Panc1 (cell line): Measurements from ENCODE around the gene GLI3. TPM values are rescaled to one million over a fixed set of nuclear protein-coding genes. Genes with fewer than 3 reads are reported as not detected.

Experiments used
- ATAC-seq: fragments of 200-7000 bp; cut with Tn5 transposase; 2 replicates; pipeline ENCODE4 v1.9.1; 2020; ENCODE audit warnings: mild to moderate bottlenecking, moderate library complexity
- BruUV-seq: library from RNA; stranded (reverse); fragments of 400-500 nt; replicated peaks from 2 replicates; lab custom pipeline; 2021; lab: Mats Ljungman, UMichigan
- CTCF ChIA-PET: fragments of 300-600 bp; sonication (Branson Sonifier 250); formaldehyde crosslinking; loops from one replicate; lab custom pipeline; 2022; ENCODE audit warnings: antibody characterized with exemption; lab: Charles Lee
- POLR2A ChIA-PET: fragments of 300-600 bp; sonication (Branson Sonifier 250); formaldehyde crosslinking; loops from one replicate; lab custom pipeline; 2022; ENCODE audit warnings: antibody characterized with exemption; lab: Charles Lee
- DNase-seq: peaks from one replicate; pipeline ENCODE4 v3.0.0-alpha.2; 2010; ENCODE audit warnings: low read depth, low spot score
- H3K27ac ChIP-seq: 2 replicates; pipeline ENCODE4 v1.5.1; 2011; ENCODE audit warnings: mild to moderate bottlenecking, low read length, inconsistent platforms
- H3K27me3 ChIP-seq: fragments of 200-500 bp; sonication (Bioruptor generic); 2 replicates; pipeline ENCODE4 v1.6.0; 2014; ENCODE audit warnings: low read length, inconsistent platforms; ENCODE audit not compliant: control insufficient read depth, insufficient read depth
- H3K36me3 ChIP-seq: fragments of 200-500 bp; sonication (Bioruptor generic); 2 replicates; pipeline ENCODE4 v1.5.1; 2014; ENCODE audit warnings: inconsistent platforms, mild to moderate bottlenecking, low read length, moderate library complexity; ENCODE audit not compliant: control insufficient read depth, insufficient read depth
- H3K4me1 ChIP-seq: 2 replicates; pipeline ENCODE4 v1.5.1; 2011; ENCODE audit warnings: inconsistent platforms, mild to moderate bottlenecking, low read length, moderate library complexity; ENCODE audit not compliant: control insufficient read depth, insufficient read depth
- H3K4me3 ChIP-seq, 2 experiments: 2 replicates each; pipeline ENCODE4 v1.5.1; 2011 to 2012; ENCODE audit warnings: low read depth in 2 of 2, low read length in 2 of 2, mild to moderate bottlenecking in 2 of 2, inconsistent platforms in 1 of 2, moderate library complexity in 1 of 2
- H3K9me3 ChIP-seq: fragments of 200-500 bp; sonication (Bioruptor generic); 2 replicates; pipeline ENCODE4 v1.5.1; 2014; ENCODE audit warnings: low read depth, mild to moderate bottlenecking, inconsistent platforms, low read length, moderate library complexity; ENCODE audit not compliant: control insufficient read depth, insufficient read depth
- POLR2AphosphoS5 ChIP-seq: IDR thresholded peaks from 2 replicates; pipeline ENCODE4 v1.6.1; 2012; ENCODE audit warnings: mild to moderate bottlenecking, low read depth, low read length, moderate library complexity
- REST ChIP-seq, 2 experiments: IDR thresholded peaks; 2 replicates each; pipeline ENCODE4 v1.6.1; 2011 to 2012; ENCODE audit warnings: low read depth in 2 of 2, control low read depth in 1 of 2, low read length in 1 of 2, mild to moderate bottlenecking in 1 of 2, moderate library complexity in 1 of 2; ENCODE audit not compliant: insufficient read depth in 1 of 2
- SIN3A ChIP-seq: IDR thresholded peaks from 2 replicates; pipeline ENCODE4 v1.6.1; 2012; ENCODE audit warnings: low read depth, mild to moderate bottlenecking, low read length, moderate library complexity, borderline replicate concordance; ENCODE audit not compliant: insufficient read depth
- TCF7L2 ChIP-seq: IDR thresholded peaks from 2 replicates; pipeline ENCODE4 v1.6.1; 2011; ENCODE audit warnings: mild to moderate bottlenecking, low read depth, low read length, inconsistent platforms
- in situ Hi-C: cut with HindIII; loops from 2 replicates; pipeline ENCODE4 v1.10.0; 2016; ENCODE audit warnings: low sequenced_read_pairs, low pct_unique_long_range_greater_than_20kb
- intact Hi-C: fragments of 100-400 bp; cut with micrococcal nuclease; formaldehyde crosslinking; loops from one replicate; pipeline ENCODE4 v1.10.0; 2022; ENCODE audit not compliant: unreplicated experiment
- total RNA-seq: library from RNA; stranded (reverse); gene quantifications from one replicate; pipeline ENCODE4 v1.2.1, GENCODE V29; 2021; ENCODE audit not compliant: unreplicated experiment
- TF ChIP-seq, protein P1 (sequence below): fragments of 450-650 bp; IDR thresholded peaks from 2 replicates; pipeline ENCODE4 v1.5.1; 2017; ENCODE audit warnings: mild to moderate bottlenecking

The GLI3 gene
- total RNA-seq, 1 experiment from 2014 or later: 3.7 TPM

DNA sequence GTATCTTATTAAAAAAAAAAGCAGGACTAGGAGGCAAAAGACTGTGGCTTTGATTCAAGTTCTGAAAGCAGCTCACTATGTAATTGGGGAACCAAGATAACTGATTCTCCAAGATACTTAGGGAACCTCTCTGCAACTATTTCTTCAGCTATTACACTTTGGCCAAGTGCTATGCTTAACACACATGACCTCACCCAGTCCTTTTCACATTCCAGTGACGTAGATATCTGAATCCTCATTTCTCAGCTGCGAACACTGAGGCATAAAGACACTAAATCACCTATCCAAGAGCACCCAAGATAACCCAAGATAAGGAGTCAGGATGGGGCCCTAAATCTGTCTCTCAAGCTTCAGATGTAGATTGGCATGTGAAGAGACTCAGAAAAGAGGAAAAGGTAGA is 133.6 kb downstream of the GLI3 start:
- ChIA-PET CTCF (no interaction called here), POLR2A (no interaction called here)
- DNase-seq (no peak), ATAC-seq (no peak)
- no peaks in the 10 kb centered on the region for H3K27me3 ChIP-seq
- H3K36me3 ChIP-seq: no peaks in the 10 kb centered on the region
- intact Hi-C loops (no loop called here), in situ Hi-C loops (no loop called here)
- no peaks in the 10 kb centered on the region; the same call in 1 of the 2 replicates for H3K4me1 ChIP-seq
- no peak overlapping the region for H3K27ac ChIP-seq
- BruUV-seq: no TSS peak
- H3K4me3 ChIP-seq: no peak overlapping the region
- no peak for TF ChIP-seq SIN3A
- TF ChIP-seq POLR2AphosphoS5: no peak
- TF ChIP-seq, protein P1, sequence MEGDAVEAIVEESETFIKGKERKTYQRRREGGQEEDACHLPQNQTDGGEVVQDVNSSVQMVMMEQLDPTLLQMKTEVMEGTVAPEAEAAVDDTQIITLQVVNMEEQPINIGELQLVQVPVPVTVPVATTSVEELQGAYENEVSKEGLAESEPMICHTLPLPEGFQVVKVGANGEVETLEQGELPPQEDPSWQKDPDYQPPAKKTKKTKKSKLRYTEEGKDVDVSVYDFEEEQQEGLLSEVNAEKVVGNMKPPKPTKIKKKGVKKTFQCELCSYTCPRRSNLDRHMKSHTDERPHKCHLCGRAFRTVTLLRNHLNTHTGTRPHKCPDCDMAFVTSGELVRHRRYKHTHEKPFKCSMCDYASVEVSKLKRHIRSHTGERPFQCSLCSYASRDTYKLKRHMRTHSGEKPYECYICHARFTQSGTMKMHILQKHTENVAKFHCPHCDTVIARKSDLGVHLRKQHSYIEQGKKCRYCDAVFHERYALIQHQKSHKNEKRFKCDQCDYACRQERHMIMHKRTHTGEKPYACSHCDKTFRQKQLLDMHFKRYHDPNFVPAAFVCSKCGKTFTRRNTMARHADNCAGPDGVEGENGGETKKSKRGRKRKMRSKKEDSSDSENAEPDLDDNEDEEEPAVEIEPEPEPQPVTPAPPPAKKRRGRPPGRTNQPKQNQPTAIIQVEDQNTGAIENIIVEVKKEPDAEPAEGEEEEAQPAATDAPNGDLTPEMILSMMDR: no peak
- no peak for TF ChIP-seq REST (IDR thresholded peaks at IDR 0.05; ENCODE audit: insufficient read depth in 1 of 2, low read depth in 2 of 2, low read length in 1 of 2)
- no peak for TF ChIP-seq TCF7L2
- no peaks in the 10 kb centered on the region for H3K9me3 ChIP-seq

GRCh38 chr7:42103020-42103419 is 134.0 kb downstream of the GLI3 start:
- in situ Hi-C loops (no loop called here), intact Hi-C loops (no loop called here)
- Histone ChIP-seq H3K27ac (no peak overlapping the region), H3K4me3 (no peak overlapping the region), H3K27me3 (no peaks in the 10 kb centered on the region), H3K9me3 (no peaks in the 10 kb centered on the region), H3K4me1 (no peaks in the 10 kb centered on the region; the same call in 1 of the 2 replicates), H3K36me3 (no peaks in the 10 kb centered on the region)
- ATAC-seq (no peak), DNase-seq (no peak)
- no peak for TF ChIP-seq SIN3A
- no peak for TF ChIP-seq POLR2AphosphoS5
- TF ChIP-seq TCF7L2: no peak
- no peak for TF ChIP-seq REST (IDR thresholded peaks at IDR 0.05; ENCODE audit: insufficient read depth in 1 of 2, low read depth in 2 of 2, low read length in 1 of 2)
- TF ChIP-seq, protein P1: no peak
- ChIA-PET POLR2A (no interaction called here), CTCF (no interaction called here)
- BruUV-seq: no TSS peak
